ENCODE measurements around the gene GLRX5.

DNA sequence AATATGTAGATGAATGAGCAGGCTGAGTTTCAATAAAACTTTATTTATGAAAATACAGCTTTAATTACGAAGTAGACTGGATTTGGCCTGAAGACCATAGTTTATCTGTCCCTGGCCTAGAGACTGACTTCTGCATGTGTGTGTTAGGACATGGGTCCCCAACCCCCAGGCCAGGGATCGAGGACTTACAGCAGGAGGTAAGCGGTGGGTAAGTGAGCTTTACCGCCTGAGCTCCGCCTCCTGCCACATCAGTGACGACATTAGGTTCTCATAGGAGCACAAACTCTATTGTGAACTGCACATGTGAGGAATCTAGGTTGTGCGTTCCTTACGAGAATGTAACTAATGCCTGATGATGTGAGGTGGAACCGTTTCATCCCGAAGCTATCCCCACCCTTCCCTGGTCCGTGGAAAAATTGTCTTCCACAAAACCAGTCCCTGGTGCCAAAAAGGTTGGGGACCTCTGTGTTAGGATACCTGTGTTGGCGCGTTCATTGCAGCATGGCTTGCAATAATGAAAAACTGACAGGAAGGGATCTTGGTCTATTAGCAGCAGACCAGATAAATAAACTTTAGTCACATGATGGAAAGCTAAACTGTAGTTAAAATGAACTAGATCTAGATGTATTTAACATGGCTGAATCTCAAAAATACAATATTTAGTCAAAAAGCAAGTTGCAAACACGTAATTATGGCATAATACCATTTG is 4.1 kb downstream of the GLRX5 start:
- TF ChIP-seq, protein P1, sequence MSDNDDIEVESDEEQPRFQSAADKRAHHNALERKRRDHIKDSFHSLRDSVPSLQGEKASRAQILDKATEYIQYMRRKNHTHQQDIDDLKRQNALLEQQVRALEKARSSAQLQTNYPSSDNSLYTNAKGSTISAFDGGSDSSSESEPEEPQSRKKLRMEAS (IDR thresholded peaks at IDR 0.05; ENCODE audit: low read depth, low read length): no peak
- TF ChIP-seq, protein P2, sequence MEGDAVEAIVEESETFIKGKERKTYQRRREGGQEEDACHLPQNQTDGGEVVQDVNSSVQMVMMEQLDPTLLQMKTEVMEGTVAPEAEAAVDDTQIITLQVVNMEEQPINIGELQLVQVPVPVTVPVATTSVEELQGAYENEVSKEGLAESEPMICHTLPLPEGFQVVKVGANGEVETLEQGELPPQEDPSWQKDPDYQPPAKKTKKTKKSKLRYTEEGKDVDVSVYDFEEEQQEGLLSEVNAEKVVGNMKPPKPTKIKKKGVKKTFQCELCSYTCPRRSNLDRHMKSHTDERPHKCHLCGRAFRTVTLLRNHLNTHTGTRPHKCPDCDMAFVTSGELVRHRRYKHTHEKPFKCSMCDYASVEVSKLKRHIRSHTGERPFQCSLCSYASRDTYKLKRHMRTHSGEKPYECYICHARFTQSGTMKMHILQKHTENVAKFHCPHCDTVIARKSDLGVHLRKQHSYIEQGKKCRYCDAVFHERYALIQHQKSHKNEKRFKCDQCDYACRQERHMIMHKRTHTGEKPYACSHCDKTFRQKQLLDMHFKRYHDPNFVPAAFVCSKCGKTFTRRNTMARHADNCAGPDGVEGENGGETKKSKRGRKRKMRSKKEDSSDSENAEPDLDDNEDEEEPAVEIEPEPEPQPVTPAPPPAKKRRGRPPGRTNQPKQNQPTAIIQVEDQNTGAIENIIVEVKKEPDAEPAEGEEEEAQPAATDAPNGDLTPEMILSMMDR (IDR thresholded peaks at IDR 0.05; ENCODE audit: low read depth, low read length): no peak
- TF ChIP-seq POLR2A (IDR thresholded peaks at IDR 0.05; ENCODE audit: extremely low read depth, insufficient read length): no peak

All from NB4 (cell line).